PC-9 (cell line): ENCODE measurements around the gene SPATC1L.

Experiments
- CTCF ChIP-seq: fragments of 200-600 bp; sonication (generic); conservative IDR thresholded peaks from 2 replicates; pipeline ENCODE4 v1.6.1; 2017; ENCODE audit warnings: mixed run types, antibody characterized with exemption, mild to moderate bottlenecking, moderate library complexity
- EZH2 ChIP-seq: fragments of 200-600 bp; sonication (generic); IDR thresholded peaks from 2 replicates; pipeline ENCODE4 v1.8.0; 2017; ENCODE audit warnings: antibody characterized with exemption, low read depth

GRCh38 chr21:46135782-46136395, 48.4 kb downstream of the SPATC1L start:
- TF ChIP-seq EZH2: no peak
- no peak for TF ChIP-seq CTCF
